Esophagus muscularis mucosa (tissue), 4 donors: Measurements from ENCODE around the gene KLF14.

Experiments
- EP300 ChIP-seq: sonication (generic); formaldehyde crosslinking; IDR thresholded peaks from one replicate; pipeline ENCODE4 v1.6.1; 2017; ENCODE audit warnings: antibody characterized with exemption
- POLR2A ChIP-seq: fragments of 450-650 bp; IDR thresholded peaks from one replicate; pipeline ENCODE4 v1.6.1; 2017; ENCODE audit warnings: antibody characterized with exemption, moderate library complexity, mild to moderate bottlenecking, low read depth
- POLR2AphosphoS5 ChIP-seq, 2 donors: sonication (generic); formaldehyde crosslinking; IDR thresholded peaks; one replicate each; pipeline ENCODE4 v1.6.1; 2017; ENCODE audit warnings: antibody characterized with exemption in 2 of 2
- TF ChIP-seq, protein P1 (sequence below), 3 experiments: fragments of 200-600 bp in 2 of 3; fragments of 450-650 bp in 1 of 3; sonication (generic) in 2 of 3; IDR thresholded peaks; one replicate each; pipeline ENCODE4 v1.5.1; 2017 to 2019; ENCODE audit warnings: antibody characterized with exemption in 3 of 3, mild to moderate bottlenecking in 2 of 3, moderate library complexity in 1 of 3

- TF ChIP-seq, protein P1, sequence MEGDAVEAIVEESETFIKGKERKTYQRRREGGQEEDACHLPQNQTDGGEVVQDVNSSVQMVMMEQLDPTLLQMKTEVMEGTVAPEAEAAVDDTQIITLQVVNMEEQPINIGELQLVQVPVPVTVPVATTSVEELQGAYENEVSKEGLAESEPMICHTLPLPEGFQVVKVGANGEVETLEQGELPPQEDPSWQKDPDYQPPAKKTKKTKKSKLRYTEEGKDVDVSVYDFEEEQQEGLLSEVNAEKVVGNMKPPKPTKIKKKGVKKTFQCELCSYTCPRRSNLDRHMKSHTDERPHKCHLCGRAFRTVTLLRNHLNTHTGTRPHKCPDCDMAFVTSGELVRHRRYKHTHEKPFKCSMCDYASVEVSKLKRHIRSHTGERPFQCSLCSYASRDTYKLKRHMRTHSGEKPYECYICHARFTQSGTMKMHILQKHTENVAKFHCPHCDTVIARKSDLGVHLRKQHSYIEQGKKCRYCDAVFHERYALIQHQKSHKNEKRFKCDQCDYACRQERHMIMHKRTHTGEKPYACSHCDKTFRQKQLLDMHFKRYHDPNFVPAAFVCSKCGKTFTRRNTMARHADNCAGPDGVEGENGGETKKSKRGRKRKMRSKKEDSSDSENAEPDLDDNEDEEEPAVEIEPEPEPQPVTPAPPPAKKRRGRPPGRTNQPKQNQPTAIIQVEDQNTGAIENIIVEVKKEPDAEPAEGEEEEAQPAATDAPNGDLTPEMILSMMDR (IDR thresholded peaks at IDR 0.05), result no peak
- TF ChIP-seq POLR2A, result no peak
- no peak for TF ChIP-seq POLR2AphosphoS5 (IDR thresholded peaks at IDR 0.05)
- TF ChIP-seq EP300, result no peak
Measured at GRCh38 chr7:130732980-130733930, 752 bp downstream of the KLF14 start.
